Measurements from ENCODE around the gene NAA16.

DNA sequence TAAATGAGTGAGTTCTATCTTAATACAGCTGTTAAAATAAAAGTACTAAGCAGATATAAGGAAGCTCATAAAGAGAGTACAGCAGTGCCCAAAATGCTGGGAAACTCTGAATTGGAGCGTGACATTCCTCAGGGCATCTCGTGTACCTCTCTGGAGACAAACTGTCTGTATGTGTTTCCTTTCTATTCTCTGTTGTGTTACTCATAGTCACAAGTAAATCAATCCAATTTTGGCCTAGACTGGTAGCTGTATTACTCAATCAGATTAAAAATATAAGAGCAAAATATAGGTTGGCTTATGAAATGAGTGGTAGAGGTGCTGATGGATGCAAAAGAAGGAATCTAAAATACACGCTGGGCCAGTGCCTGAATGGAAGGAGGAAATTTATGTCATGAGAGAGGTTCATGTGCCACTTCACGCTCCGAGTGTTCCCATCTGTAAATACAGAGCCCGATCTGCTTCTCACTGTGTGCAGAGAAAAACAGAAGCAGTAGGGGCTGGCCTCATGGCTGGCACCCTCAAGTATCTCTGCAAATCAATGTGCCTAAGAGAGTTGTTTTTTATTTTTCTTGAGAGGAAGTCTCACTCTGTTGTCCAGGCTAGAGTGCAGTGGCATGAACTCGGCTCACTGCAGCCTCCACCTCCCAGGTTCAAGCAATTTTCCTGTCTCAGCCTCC, 87.6 kb downstream of the NAA16 start:
- no peak for TF ChIP-seq POLR2A (IDR thresholded peaks at IDR 0.05)
- TF ChIP-seq CTCF (IDR thresholded peaks at IDR 0.05), result no peak
- TF ChIP-seq POLR2AphosphoS5 (IDR thresholded peaks at IDR 0.05), result no peak

Measured in breast epithelium (tissue), 3 donors.